Adrenal gland (tissue), 12 donors: Measurements from ENCODE around the gene RAPGEF4. TPM values are rescaled to one million over a fixed set of nuclear protein-coding genes. Genes with fewer than 3 reads are reported as not detected.

Experiments
- DNase-seq, 7 donors: peaks; one replicate each; pipeline ENCODE4 v3.0.0-alpha.2; 2019 to 2020
- H3K27ac ChIP-seq, 5 donors: fragments of 200-600 bp; sonication (generic) in 4 of 5; 1 replicate in 3 of 5; 2 replicates in 2 of 5; pipeline versions ENCODE4 v1.5.1 to v1.8.0; 2016 to 2020; ENCODE audit warnings: mild to moderate bottlenecking in 1 of 5
- H3K27me3 ChIP-seq: fragments of 200-600 bp; 2 replicates; pipeline ENCODE4 v1.8.0; 2021
- H3K36me3 ChIP-seq, 2 donors: fragments of 200-600 bp; replicated peaks in 1 of 2; 1 replicate in 1 of 2; 2 replicates in 1 of 2; pipeline versions ENCODE4 v1.5.1 to v1.8.0; 2018 to 2022
- H3K4me1 ChIP-seq, 2 donors: fragments of 200-600 bp; replicated peaks in 1 of 2; 1 replicate in 1 of 2; 2 replicates in 1 of 2; pipeline versions ENCODE4 v1.5.1 to v1.8.0; 2018 to 2021
- H3K4me3 ChIP-seq, 4 donors: fragments of 200-600 bp; sonication (generic) in 3 of 4; one replicate each; pipeline ENCODE4 v1.5.1; 2016 to 2018
- H3K9me3 ChIP-seq, 3 donors: fragments of 200-600 bp; sonication (generic) in 1 of 3; replicated peaks in 1 of 3; 1 replicate in 2 of 3; 2 replicates in 1 of 3; pipeline versions ENCODE4 v1.5.1 to v1.8.0; 2016 to 2021
- POLR2A ChIP-seq, 2 donors: fragments of 450-650 bp; IDR thresholded peaks; one replicate each; pipeline ENCODE4 v1.6.1; 2017; ENCODE audit warnings: antibody characterized with exemption in 2 of 2, mild to moderate bottlenecking in 2 of 2, moderate library complexity in 1 of 2
- WGBS, 4 donors: extraction: QIAGEN DNeasy Blood & Tissue Kit in 2 of 4; methylation state at CpG; one replicate each; pipeline versions ENCODE4 v1.1.5 to v1.1.7; 2013 to 2017; 5-methylcytosine and 5-hydroxymethylcytosine counted together
- intact Hi-C, 2 donors: fragments of 100-400 bp; cut with DNase I; formaldehyde crosslinking; loops; one replicate each; pipeline versions ENCODE4 v1.14.1 to v1.15.0; 2022 to 2023
- polyA plus RNA-seq, 3 donors: library from polyadenylated mRNA; stranded (reverse); fragments of 200-250 nt in 2 of 3; fragments of 350-450 nt in 1 of 3; fragmentation: Illumina TruSeq in 1 of 3; extraction: RNeasy Lipid Tissue Mini Kit (QIAGEN cat#74804) in 1 of 3; gene quantifications; one replicate each; pipeline ENCODE4 v1.2.3, GENCODE V29; 2013 to 2014
- total RNA-seq, 9 donors: library from RNA; depleted of rRNA in 4 of 9; stranded (reverse); fragments of >200 nt in 4 of 9; fragments of 120-200 nt in 1 of 9; fragmentation: NEBNext Ultra II Directional in 1 of 9; extraction: Animal tissue kit (Norgen Biotek cat#: 25700) in 1 of 9; gene quantifications; one replicate each; pipeline versions ENCODE4 v1.1.0 to v1.2.4, GENCODE V29; 2013 to 2023
- TF ChIP-seq, protein P1 (sequence below), 6 experiments: fragments of 450-650 bp in 4 of 6; fragments of 200-600 bp in 2 of 6; sonication (generic) in 1 of 6; IDR thresholded peaks; 1 replicate in 5 of 6; 2 replicates in 1 of 6; pipeline versions ENCODE4 v1.5.1 to v1.8.0; 2016 to 2021; ENCODE audit warnings: antibody characterized with exemption in 6 of 6, mild to moderate bottlenecking in 2 of 6, moderate library complexity in 1 of 6
- donor health status: healthy with polysubstance abuse.
- donor health status: Bipolar disorder and iron deficiency.
- donor health status: DM: yes; HTN: yes; CAD: no.
- donor health status: DM: no; HTN: no; CAD: no.
- donor health status: DM: no; HTN: no; CAD: no.
- donor health status: DM: yes; HTN: yes; CAD: no.

Gene RAPGEF4
- total and polyA plus RNA-seq, 12 donors, result 24.8 to 288 (median 101) TPM

DNA sequence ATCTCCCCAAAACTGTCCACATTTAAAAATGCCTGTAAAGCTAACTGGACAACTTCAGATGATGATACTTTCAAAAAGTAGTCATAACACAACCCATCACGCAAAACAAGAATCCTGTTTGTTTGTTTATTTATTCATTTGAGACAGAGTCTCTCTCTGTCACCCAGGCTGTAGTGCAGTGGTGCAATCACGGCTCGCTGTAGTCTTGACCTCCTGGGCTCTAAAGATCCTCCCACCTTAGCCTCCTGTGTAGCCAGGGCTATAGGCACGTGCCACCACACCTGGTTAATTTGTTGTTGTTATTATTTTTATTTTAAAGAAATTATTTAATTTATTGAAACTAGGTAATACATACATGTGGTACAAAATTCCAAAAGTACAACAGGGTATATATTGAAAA, 94.8 kb downstream of the RAPGEF4 start:
- no peaks in the 10 kb centered on the region for H3K27me3 ChIP-seq

DNA sequence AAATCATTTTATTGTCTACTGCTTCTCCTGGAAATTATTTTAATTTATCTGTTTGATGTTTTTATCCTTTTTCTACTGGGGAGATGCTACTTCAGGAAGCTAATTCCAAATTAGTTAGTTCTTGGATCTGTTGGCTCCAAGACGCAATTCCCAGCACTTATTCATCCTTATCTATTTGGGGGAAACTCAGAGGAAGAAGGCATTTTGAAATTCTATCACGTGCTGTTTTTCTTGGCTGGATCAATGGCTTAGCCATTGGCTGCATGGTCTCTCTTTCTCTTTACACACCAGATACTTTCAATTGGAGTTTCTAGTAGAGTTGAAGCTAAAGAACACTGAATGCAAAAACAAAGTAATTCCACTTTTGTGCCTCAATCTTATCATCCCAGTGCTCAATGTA, 98.3 kb downstream of the RAPGEF4 start:
- peak in 2 of 7 donors; percentile 19 to 24 for DNase-seq
- H3K4me3 ChIP-seq, result no peak overlapping the region
- whole genome bisulfite sequencing, 4 donors, result 10 to 40% (median 28%) methylated on average over 2 of the region's 2 CpGs
- no peaks in the 10 kb centered on the region for H3K36me3 ChIP-seq
- H3K27me3 ChIP-seq, result no peaks in the 10 kb centered on the region
- intact Hi-C loops, result no loop called here
- H3K27ac ChIP-seq, result peak overlapping the region in 1 of 5 donors; percentile 61
- no peaks in the 10 kb centered on the region for H3K9me3 ChIP-seq
- TF ChIP-seq POLR2A (IDR thresholded peaks at IDR 0.05), result no peak
- TF ChIP-seq, protein P1, sequence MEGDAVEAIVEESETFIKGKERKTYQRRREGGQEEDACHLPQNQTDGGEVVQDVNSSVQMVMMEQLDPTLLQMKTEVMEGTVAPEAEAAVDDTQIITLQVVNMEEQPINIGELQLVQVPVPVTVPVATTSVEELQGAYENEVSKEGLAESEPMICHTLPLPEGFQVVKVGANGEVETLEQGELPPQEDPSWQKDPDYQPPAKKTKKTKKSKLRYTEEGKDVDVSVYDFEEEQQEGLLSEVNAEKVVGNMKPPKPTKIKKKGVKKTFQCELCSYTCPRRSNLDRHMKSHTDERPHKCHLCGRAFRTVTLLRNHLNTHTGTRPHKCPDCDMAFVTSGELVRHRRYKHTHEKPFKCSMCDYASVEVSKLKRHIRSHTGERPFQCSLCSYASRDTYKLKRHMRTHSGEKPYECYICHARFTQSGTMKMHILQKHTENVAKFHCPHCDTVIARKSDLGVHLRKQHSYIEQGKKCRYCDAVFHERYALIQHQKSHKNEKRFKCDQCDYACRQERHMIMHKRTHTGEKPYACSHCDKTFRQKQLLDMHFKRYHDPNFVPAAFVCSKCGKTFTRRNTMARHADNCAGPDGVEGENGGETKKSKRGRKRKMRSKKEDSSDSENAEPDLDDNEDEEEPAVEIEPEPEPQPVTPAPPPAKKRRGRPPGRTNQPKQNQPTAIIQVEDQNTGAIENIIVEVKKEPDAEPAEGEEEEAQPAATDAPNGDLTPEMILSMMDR (IDR thresholded peaks at IDR 0.05), result no peak
- H3K4me1 ChIP-seq, result peaks cover 0 to 16% of the 10 kb centered on the region in 2 donors

More for the DNA sequence above, 94.8 kb downstream of the RAPGEF4 start:
- H3K4me3 ChIP-seq, result no peak overlapping the region
- WGBS, 4 donors, result 85 to 93% (median 87%) methylated on average over 4 of the region's 4 CpGs
- no peaks in the 10 kb centered on the region for H3K36me3 ChIP-seq
- no peak for DNase-seq
- H3K4me1 ChIP-seq, result peaks cover 0 to 16% of the 10 kb centered on the region in 2 donors
- no peak for TF ChIP-seq POLR2A (IDR thresholded peaks at IDR 0.05)
- H3K27ac ChIP-seq, result peak overlapping the region in 1 of 5 donors; percentile 17
- H3K9me3 ChIP-seq, result no peaks in the 10 kb centered on the region
- intact Hi-C loops, result no loop called here

DNA sequence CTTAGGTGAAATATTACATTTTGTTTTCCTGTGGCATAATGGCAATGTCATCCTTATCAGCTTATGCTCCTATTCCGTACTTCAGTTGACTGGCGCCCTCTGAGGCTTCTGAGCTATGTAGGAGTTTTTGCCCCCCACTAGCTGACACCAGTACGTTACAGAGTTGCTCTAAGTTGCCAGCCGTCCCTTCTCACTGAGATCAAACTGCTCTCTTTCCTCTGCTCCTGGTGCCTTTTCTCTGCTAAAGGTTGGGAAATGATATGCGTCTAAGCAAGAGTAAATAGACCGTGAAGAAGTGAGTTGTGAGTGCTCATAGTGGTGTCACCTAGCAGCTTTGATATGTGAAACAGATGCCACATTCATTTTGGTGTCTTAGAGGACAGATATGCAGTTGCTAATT, 99.2 kb downstream of the RAPGEF4 start:
- 74 to 88% (median 83%) methylated on average over 6 of the region's 6 CpGs for WGBS, 4 donors

DNA sequence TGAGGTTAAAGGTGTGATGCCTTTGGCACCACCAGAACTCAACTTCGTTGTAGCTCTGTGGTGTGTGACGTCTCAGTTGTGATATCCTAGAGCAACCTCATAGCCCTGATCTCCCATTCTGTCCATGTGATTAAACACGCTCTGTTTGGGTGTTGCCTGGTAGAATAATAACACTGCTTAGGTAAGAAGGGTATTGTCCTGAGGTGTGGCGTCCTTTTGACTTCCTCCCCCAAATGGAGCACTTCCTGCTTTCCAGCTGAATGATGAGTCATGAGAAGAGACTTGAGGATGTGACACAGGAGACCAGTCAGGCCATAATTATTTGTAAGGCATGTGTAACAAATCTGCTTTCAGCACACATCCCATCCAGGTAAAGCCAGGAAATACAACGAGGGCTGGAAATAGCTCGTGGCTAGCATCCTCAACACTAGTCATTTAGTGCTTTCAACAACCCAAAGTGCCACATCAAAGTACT, 100.7 kb downstream of the RAPGEF4 start:
- TF ChIP-seq POLR2A (IDR thresholded peaks at IDR 0.05), result no peak
- TF ChIP-seq, protein P1 (IDR thresholded peaks at IDR 0.05), result no peak
- Histone ChIP-seq H3K36me3 (no peaks in the 10 kb centered on the region), H3K9me3 (no peaks in the 10 kb centered on the region), H3K4me1 (peaks cover 0 to 16% of the 10 kb centered on the region in 2 donors), H3K4me3 (no peak overlapping the region), H3K27me3 (no peaks in the 10 kb centered on the region), H3K27ac (peak overlapping the region in 1 of 5 donors; percentile 62)
- intact Hi-C loops, result no loop called here
- peak in 1 of 7 donors; percentile 11 for DNase-seq
- 61 to 71% (median 68%) methylated on average over 6 of the region's 6 CpGs for WGBS, 4 donors

More for the DNA sequence above, 99.2 kb downstream of the RAPGEF4 start:
- Histone ChIP-seq H3K4me3 (no peak overlapping the region), H3K4me1 (peaks cover 0 to 16% of the 10 kb centered on the region in 2 donors), H3K27me3 (no peaks in the 10 kb centered on the region), H3K9me3 (no peaks in the 10 kb centered on the region), H3K36me3 (no peaks in the 10 kb centered on the region), H3K27ac (peak overlapping the region in 1 of 5 donors; percentile 52)
- TF ChIP-seq, protein P1 (IDR thresholded peaks at IDR 0.05), result no peak
- no peak for TF ChIP-seq POLR2A (IDR thresholded peaks at IDR 0.05)
- intact Hi-C loops, result no loop called here
- DNase-seq, result no peak

DNA sequence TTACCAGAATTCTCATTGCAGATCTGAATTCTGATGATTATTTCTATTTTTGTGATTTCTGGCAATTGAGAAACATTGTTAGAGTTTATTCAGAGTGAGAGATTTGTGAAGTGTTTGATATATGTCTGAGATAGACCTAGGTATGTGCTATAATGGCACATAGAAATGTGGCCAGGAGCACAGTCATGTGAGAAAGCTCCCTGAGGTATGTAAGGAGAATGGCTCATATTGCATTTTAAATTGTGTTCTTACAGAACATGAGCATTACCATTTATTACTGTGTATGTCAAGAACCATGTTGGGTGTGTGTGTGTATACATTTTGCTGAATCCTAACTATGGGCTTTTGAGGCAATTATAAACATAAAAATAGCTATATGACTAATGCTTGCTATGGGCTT, 101.2 kb downstream of the RAPGEF4 start:
- no peaks in the 10 kb centered on the region for H3K9me3 ChIP-seq
- no peak overlapping the region for H3K4me3 ChIP-seq
- intact Hi-C loops, result no loop called here
- no peaks in the 10 kb centered on the region for H3K27me3 ChIP-seq
- no peak for TF ChIP-seq POLR2A (IDR thresholded peaks at IDR 0.05)
- TF ChIP-seq, protein P1 (IDR thresholded peaks at IDR 0.05), result no peak
- peak overlapping the region in 2 of 5 donors; percentile 2 to 62 for H3K27ac ChIP-seq
- peaks cover 0 to 16% of the 10 kb centered on the region in 2 donors for H3K4me1 ChIP-seq
- no peak for DNase-seq
- no peaks in the 10 kb centered on the region for H3K36me3 ChIP-seq
